Measurements from ENCODE around the gene ELMO1. TPM values are rescaled to one million over a fixed set of nuclear protein-coding genes. Genes with fewer than 3 reads are reported as not detected.

ELMO1 gene
- total RNA-seq, 2 experiments from 2014 or later, result 72.8 to 75.3 TPM

DNA sequence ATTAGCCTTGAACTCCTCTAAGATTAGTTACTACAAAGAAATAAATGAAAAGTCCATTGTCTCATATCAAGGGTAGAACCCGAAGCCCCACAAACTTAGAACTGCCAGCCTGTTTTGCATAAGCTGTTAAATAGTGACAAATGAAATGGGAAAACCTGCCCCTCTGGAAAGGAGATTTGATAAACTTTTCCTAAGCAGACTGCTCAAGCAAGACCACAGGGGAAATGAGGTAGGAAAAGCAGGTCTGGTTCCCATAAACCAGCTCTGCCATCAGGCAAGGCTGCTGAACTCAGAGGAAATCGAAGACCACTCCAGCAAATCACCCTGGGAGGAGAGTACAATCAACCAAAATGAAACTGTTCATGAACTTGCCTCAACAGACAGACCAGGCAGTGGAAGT lies 542.8 kb downstream of the ELMO1 start:
- no peaks in the 10 kb centered on the region for H3K9me3 Mint-ChIP-seq
- H3K27ac Mint-ChIP-seq, result no peak overlapping the region
- peaks cover 4% of the 10 kb centered on the region for H3K4me1 Mint-ChIP-seq (ENCODE audit: low read depth)
- ChIA-PET POLR2A (no interaction called here), CTCF (no interaction called here)
- intact Hi-C loops (cut with micrococcal nuclease), result no loop called here
- TF ChIP-seq, protein P1, sequence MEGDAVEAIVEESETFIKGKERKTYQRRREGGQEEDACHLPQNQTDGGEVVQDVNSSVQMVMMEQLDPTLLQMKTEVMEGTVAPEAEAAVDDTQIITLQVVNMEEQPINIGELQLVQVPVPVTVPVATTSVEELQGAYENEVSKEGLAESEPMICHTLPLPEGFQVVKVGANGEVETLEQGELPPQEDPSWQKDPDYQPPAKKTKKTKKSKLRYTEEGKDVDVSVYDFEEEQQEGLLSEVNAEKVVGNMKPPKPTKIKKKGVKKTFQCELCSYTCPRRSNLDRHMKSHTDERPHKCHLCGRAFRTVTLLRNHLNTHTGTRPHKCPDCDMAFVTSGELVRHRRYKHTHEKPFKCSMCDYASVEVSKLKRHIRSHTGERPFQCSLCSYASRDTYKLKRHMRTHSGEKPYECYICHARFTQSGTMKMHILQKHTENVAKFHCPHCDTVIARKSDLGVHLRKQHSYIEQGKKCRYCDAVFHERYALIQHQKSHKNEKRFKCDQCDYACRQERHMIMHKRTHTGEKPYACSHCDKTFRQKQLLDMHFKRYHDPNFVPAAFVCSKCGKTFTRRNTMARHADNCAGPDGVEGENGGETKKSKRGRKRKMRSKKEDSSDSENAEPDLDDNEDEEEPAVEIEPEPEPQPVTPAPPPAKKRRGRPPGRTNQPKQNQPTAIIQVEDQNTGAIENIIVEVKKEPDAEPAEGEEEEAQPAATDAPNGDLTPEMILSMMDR (IDR thresholded peaks at IDR 0.05), result no peak
- ATAC-seq (no peak), DNase-seq (no peak)
- H3K4me3 Mint-ChIP-seq, result no peak overlapping the region
- H3K27me3 Mint-ChIP-seq, result no peaks in the 10 kb centered on the region
- H3K36me3 Mint-ChIP-seq (ENCODE audit: low read depth), result peaks cover 21% of the 10 kb centered on the region

DNA sequence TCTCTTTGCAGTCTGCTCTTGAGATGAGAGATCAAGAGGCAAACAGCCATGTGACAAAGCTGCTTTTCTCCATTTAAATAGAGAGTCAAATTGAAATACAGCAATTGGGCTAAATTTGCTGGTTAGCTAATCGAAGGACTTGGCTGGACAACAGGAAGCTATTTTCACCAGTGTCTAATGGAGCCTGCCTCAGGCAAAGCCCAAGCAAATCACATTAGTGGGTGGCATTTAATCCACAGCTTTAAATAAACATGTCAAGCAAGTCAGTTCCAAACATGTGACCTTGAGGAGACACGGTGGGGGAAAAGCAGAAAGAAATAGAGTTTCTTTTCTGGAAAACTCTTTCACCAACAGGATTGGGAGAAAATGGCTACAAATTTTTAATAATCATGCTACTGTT lies 543.9 kb downstream of the ELMO1 start:
- DNase-seq (no peak), ATAC-seq (no peak)
- H3K4me1 Mint-ChIP-seq (ENCODE audit: low read depth), result peaks cover 4% of the 10 kb centered on the region
- intact Hi-C loops (cut with micrococcal nuclease), result no loop called here
- no peaks in the 10 kb centered on the region for H3K9me3 Mint-ChIP-seq
- TF ChIP-seq, protein P1 (IDR thresholded peaks at IDR 0.05), result no peak
- peaks cover 20% of the 10 kb centered on the region for H3K36me3 Mint-ChIP-seq (ENCODE audit: low read depth)
- no peak overlapping the region for H3K4me3 Mint-ChIP-seq
- POLR2A ChIA-PET, result no interaction called here
- no peaks in the 10 kb centered on the region for H3K27me3 Mint-ChIP-seq
- CTCF ChIA-PET, result interaction anchor here (1.6 kb wide), 1 partner anchor 13 kb away, joined by 5 read pairs; no protein-coding TSS in a partner anchor
- H3K27ac Mint-ChIP-seq, result no peak overlapping the region

DNA sequence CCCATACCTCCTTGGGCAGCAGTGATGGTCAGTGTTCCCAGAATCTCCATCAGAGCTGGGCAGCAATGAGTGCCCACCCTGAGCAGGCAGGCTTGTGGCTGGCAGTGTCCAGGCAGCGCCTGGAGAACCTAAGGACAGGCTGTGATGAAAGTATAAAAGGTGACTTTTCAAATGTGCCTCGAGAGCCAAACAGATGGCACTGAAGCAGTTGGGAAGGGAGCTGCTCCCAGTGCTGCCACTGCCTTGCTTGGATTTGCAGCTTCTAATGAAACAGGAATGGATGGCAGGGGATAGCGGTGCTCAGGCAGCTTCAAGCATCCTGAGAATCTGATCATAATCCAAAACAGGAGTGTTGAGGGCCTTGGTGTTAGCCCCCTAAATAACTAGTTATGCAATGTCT lies 544.6 kb downstream of the ELMO1 start:
- Mint-ChIP-seq H3K27ac (no peak overlapping the region), H3K27me3 (no peaks in the 10 kb centered on the region), H3K4me3 (no peak overlapping the region), H3K9me3 (no peaks in the 10 kb centered on the region), H3K36me3 (ENCODE audit: low read depth) (peaks cover 16% of the 10 kb centered on the region), H3K4me1 (ENCODE audit: low read depth) (peaks cover 4% of the 10 kb centered on the region)
- intact Hi-C loops (cut with micrococcal nuclease), result no loop called here
- no peak for ATAC-seq
- ChIA-PET CTCF (interaction anchor here (1.6 kb wide), 1 partner anchor 12 kb away, joined by 5 read pairs; no protein-coding TSS in a partner anchor), POLR2A (no interaction called here)
- TF ChIP-seq, protein P1 (IDR thresholded peaks at IDR 0.05), result no peak
- no peak for DNase-seq

DNA sequence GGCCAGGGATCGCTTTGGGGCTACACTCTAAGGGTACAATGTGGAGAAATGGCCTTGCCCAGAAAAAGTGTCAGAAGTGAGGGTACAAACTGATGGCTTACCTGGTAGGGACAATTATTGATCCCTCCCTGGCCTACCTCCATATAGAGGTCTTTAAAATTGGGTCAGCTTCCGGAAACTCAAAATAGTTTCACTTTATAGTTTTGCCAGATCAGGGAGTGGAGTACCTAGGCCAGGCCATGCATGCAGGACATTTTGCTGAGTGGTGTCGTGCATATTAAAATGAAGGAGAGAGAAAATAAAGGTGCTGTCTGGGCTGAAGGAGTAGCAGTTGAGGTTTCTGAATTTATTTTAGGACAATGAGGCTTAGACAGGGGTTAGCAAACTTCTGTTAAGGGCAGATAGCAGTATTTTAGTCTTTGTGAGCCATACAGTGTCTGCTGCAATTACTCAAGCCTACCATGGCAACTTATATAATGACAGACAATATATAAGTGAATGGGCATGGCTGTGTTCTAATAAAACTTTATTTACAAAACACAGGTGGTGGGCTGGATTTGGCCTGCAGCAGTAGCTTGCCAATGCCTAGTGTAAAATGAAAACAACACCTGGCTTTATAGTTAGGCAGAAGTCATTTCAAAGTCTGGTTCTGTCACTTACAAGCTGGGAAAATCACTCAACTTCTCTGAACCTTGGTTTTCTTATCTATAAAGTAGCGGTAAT lies 547.5 kb downstream of the ELMO1 start:
- POLR2A ChIA-PET, result no interaction called here
- H3K27ac Mint-ChIP-seq, result no peak overlapping the region
- no peaks in the 10 kb centered on the region for H3K9me3 Mint-ChIP-seq
- no peak overlapping the region for H3K4me3 Mint-ChIP-seq
- DNase-seq (no peak), ATAC-seq (no peak)
- peaks cover 2% of the 10 kb centered on the region for H3K4me1 Mint-ChIP-seq (ENCODE audit: low read depth)
- TF ChIP-seq, protein P1 (IDR thresholded peaks at IDR 0.05), result no peak
- CTCF ChIA-PET, result no interaction called here
- intact Hi-C loops (cut with micrococcal nuclease), result no loop called here
- peaks cover 26% of the 10 kb centered on the region for H3K36me3 Mint-ChIP-seq (ENCODE audit: low read depth)
- H3K27me3 Mint-ChIP-seq, result no peaks in the 10 kb centered on the region

DNA sequence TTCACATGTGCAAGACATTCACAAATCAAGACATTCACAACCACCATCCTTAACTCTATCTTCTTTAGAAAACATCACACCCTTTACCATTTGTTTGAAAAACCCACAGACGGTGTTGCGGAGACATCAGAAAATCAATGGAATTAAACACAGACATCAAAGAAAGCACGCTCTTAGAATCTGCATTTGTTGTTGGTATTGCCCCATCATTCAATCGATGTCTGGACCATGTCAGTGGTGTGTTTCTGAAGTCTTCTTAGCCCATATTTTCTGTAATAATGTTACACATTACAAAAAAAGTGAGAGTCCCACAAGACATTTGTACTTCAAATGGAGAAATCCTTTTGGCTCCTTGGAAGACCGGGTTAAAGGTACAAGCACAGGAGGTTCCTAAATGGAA lies 550.5 kb downstream of the ELMO1 start:
- ChIA-PET CTCF (no interaction called here), POLR2A (no interaction called here)
- Mint-ChIP-seq H3K9me3 (no peaks in the 10 kb centered on the region), H3K27me3 (no peaks in the 10 kb centered on the region), H3K27ac (no peak overlapping the region), H3K4me3 (no peak overlapping the region), H3K36me3 (ENCODE audit: low read depth) (peaks cover 40% of the 10 kb centered on the region), H3K4me1 (ENCODE audit: low read depth) (peaks cover 17% of the 10 kb centered on the region)
- intact Hi-C loops (cut with micrococcal nuclease), result no loop called here
- TF ChIP-seq, protein P1 (IDR thresholded peaks at IDR 0.05), result no peak
- no peak for DNase-seq
- no peak for ATAC-seq
